ENCODE data around the gene STK38L.

The STK38L gene

GRCh38 chr12:27257104-27257843 lies 13.2 kb downstream of the STK38L start:
- DNase-seq (ENCODE audit: low read depth) = no peak
- no peak overlapping the region for H3K4me3 ChIP-seq (ENCODE audit: low read depth, low read length)
- TF ChIP-seq, protein P1, sequence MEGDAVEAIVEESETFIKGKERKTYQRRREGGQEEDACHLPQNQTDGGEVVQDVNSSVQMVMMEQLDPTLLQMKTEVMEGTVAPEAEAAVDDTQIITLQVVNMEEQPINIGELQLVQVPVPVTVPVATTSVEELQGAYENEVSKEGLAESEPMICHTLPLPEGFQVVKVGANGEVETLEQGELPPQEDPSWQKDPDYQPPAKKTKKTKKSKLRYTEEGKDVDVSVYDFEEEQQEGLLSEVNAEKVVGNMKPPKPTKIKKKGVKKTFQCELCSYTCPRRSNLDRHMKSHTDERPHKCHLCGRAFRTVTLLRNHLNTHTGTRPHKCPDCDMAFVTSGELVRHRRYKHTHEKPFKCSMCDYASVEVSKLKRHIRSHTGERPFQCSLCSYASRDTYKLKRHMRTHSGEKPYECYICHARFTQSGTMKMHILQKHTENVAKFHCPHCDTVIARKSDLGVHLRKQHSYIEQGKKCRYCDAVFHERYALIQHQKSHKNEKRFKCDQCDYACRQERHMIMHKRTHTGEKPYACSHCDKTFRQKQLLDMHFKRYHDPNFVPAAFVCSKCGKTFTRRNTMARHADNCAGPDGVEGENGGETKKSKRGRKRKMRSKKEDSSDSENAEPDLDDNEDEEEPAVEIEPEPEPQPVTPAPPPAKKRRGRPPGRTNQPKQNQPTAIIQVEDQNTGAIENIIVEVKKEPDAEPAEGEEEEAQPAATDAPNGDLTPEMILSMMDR (IDR thresholded peaks at IDR 0.05; ENCODE audit: insufficient read depth, low read depth, low read length, missing control alignments) = no peak

- no peak overlapping the region for H3K4me3 ChIP-seq (ENCODE audit: low read depth, low read length)
- TF ChIP-seq, protein P1 (IDR thresholded peaks at IDR 0.05; ENCODE audit: insufficient read depth, low read depth, low read length, missing control alignments) = no peak
- no peak for DNase-seq (ENCODE audit: low read depth)
Observed at GRCh38 chr12:27260746-27261145, 16.7 kb downstream of the STK38L start.

DNA sequence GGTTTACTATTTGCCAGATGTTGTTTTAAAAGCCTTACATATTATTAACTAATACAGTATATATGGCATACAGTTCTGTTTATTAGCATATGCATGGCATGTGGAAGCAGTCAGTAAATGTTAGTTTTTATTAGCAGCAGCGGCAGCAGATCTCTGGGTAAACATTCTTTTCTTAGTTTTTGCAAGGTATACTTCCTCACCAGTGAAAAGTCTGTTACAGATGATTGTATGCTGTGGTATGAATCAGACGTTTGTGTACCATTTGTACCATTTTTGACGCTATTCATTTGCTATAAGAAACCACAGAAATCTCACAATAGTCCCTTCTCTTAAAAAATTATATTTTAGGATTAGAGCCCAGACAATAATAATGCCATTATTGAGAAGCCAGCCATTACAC lies 17.8 kb downstream of the STK38L start:
- DNase-seq (ENCODE audit: low read depth) = peak; percentile 29
- TF ChIP-seq, protein P1 (IDR thresholded peaks at IDR 0.05; ENCODE audit: insufficient read depth, low read depth, low read length, missing control alignments) = no peak
- no peak overlapping the region for H3K4me3 ChIP-seq (ENCODE audit: low read depth, low read length)

- DNase-seq (ENCODE audit: low read depth) = no peak
- H3K4me3 ChIP-seq (ENCODE audit: low read depth, low read length) = no peak overlapping the region
- TF ChIP-seq, protein P1 (IDR thresholded peaks at IDR 0.05; ENCODE audit: insufficient read depth, low read depth, low read length, missing control alignments) = no peak
Observed at GRCh38 chr12:27270148-27270547, 26.1 kb downstream of the STK38L start.

GRCh38 chr12:27271206-27271605 lies 27.1 kb downstream of the STK38L start:
- H3K4me3 ChIP-seq (ENCODE audit: low read depth, low read length) = no peak overlapping the region
- TF ChIP-seq, protein P1 (IDR thresholded peaks at IDR 0.05; ENCODE audit: insufficient read depth, low read depth, low read length, missing control alignments) = no peak
- DNase-seq (ENCODE audit: low read depth) = no peak

GRCh38 chr12:27272373-27273028 lies 28.4 kb downstream of the STK38L start:
- no peak overlapping the region for H3K4me3 ChIP-seq (ENCODE audit: low read depth, low read length)
- DNase-seq (ENCODE audit: low read depth) = no peak
- TF ChIP-seq, protein P1 (IDR thresholded peaks at IDR 0.05; ENCODE audit: insufficient read depth, low read depth, low read length, missing control alignments) = no peak

Data from GM12865 (cell line).